ENCODE results near the gene MAP1LC3A. TPM values are rescaled to one million over a fixed set of nuclear protein-coding genes. Genes with fewer than 3 reads are reported as not detected.

MAP1LC3A gene
- total and polyA plus RNA-seq, 12 donors = 61.5 to 137 (median 74.6) TPM

GRCh38 chr20:34579979-34580940, 21.7 kb downstream of the MAP1LC3A start:
- Histone ChIP-seq H3K4me1 (peaks cover 11 to 59% (median 54%) of the 10 kb centered on the region in 9 donors), H3K36me3 (peaks cover 0 to 47% (median 7%) of the 10 kb centered on the region in 9 donors), H3K27me3 (no peaks in the 10 kb centered on the region), H3K27ac (peak overlapping the region in 6 of 10 donors; percentile 2 to 79 (median 55)), H3K9me3 (no peaks in the 10 kb centered on the region), H3K4me3 (no peak overlapping the region)
- intact Hi-C loops (cut with DNase I) = loop anchor here in 8 of 10 donors (5.0 to 10.0 kb wide), 8 partner anchors 122 to 195 kb away; partner anchors contain the start of gene TP53INP2 (in 3 of the 8)
- no peak for ATAC-seq
- WGBS, 2 donors = 88 to 93% methylated on average over 7 of the region's 7 CpGs
- DNase-seq = no peak
- TF ChIP-seq CTCF (IDR thresholded peaks at IDR 0.05) = no peak

DNA sequence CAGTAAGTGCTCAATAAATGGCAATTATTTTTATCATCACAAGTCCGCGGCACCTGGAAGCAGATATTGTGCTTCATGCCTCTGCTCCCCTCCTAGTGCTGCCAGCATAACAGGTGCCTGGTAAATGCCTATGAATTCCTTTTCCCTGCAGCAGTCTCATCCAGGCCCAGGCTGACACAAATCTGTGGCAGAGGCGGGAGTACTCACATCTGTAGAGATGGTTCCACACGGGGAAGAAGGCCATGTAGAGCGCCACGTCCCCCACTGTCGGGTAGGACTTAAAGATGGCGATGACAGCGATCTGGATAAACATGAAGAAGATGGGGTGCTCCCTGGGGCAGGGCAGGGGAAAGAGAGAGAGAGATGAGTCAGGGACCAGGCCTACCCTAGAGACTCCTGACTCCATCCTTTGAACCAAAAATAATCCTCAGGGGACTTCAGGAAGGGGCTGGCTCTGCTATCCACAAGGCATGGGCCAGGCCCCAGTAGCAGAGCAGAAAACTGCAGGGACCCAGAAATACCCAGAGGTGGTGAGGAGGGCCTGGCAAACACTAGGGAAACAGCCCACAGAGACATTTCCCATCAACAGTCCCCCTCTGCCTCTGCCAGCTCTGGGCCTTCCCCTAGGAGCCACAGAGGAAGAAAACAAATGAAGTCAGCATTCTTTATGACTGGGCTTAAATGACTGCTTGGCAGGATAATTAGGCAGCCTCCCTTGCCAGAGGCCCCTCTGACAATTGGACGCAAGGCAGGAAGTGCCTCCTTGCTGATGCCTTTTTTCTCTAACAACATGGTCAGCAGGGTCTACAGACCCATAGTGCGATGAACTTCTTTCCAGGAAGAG, 23.0 kb downstream of the MAP1LC3A start:
- no peaks in the 10 kb centered on the region for H3K9me3 ChIP-seq
- no peak for TF ChIP-seq CTCF (IDR thresholded peaks at IDR 0.05)
- H3K4me1 ChIP-seq = peaks cover 11 to 59% (median 54%) of the 10 kb centered on the region in 9 donors
- peak overlapping the region; percentile 11 to 80 (median 63) for H3K27ac ChIP-seq
- intact Hi-C loops (cut with DNase I) = loop anchor here in 6 of 10 donors (5.0 to 10.0 kb wide), 7 partner anchors 121 to 193 kb away; partner anchors contain the start of gene TP53INP2 (in 3 of the 6)
- H3K36me3 ChIP-seq = peaks cover 0 to 55% (median 7%) of the 10 kb centered on the region in 9 donors
- WGBS, 2 donors = 81 to 82% methylated on average over 11 of the region's 11 CpGs
- DNase-seq = no peak
- ATAC-seq = peak in 4 of 8 donors; percentile 3 to 38 (median 18)
- no peaks in the 10 kb centered on the region for H3K27me3 ChIP-seq
- H3K4me3 ChIP-seq = no peak overlapping the region

- peaks cover 11 to 59% (median 54%) of the 10 kb centered on the region in 9 donors for H3K4me1 ChIP-seq
- WGBS, 2 donors = 59 to 77% methylated on average over 4 of the region's 4 CpGs
- H3K9me3 ChIP-seq = no peaks in the 10 kb centered on the region
- intact Hi-C loops (cut with DNase I) = loop anchor here in 6 of 10 donors (5.0 to 10.0 kb wide), 7 partner anchors 120 to 193 kb away; partner anchors contain the start of gene TP53INP2 (in 3 of the 6)
- H3K4me3 ChIP-seq = no peak overlapping the region
- DNase-seq (no peak), ATAC-seq (no peak)
- peaks cover 0 to 61% (median 7%) of the 10 kb centered on the region in 9 donors for H3K36me3 ChIP-seq
- no peaks in the 10 kb centered on the region for H3K27me3 ChIP-seq
- peak overlapping the region; percentile 11 to 80 (median 63) for H3K27ac ChIP-seq
- no peak for TF ChIP-seq CTCF (IDR thresholded peaks at IDR 0.05)
Observed at GRCh38 chr20:34582221-34582620, 23.7 kb downstream of the MAP1LC3A start.
